ENCODE data around the gene TRNAU1AP.
"Not testable (repeated sequence)": the region's sequence is repeated elsewhere in the genome, so short reads cannot be mapped to it uniquely, and the experiment has no call there.

TRNAU1AP gene

DNA sequence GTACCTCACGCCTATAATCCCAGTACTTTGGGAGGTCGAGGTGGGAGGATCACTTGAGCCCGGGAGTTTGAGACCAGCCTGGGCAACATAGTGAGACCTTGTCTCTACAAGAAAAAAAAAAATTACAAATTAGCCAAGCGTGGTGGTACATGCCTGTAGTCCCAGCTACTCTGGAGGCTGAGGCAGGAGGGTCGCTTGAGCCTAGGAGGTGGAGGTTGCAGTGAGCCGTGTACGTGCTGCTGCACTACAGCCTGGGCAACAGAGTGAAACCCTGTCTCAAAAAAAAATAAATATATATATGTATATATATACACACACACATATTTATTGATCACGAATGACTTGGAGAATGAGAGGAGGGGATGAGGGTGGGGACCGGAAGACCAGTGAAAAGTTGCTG, 30.3 kb upstream of the TRNAU1AP start:
- FAIRE-seq, result not testable (repeated sequence)

DNA sequence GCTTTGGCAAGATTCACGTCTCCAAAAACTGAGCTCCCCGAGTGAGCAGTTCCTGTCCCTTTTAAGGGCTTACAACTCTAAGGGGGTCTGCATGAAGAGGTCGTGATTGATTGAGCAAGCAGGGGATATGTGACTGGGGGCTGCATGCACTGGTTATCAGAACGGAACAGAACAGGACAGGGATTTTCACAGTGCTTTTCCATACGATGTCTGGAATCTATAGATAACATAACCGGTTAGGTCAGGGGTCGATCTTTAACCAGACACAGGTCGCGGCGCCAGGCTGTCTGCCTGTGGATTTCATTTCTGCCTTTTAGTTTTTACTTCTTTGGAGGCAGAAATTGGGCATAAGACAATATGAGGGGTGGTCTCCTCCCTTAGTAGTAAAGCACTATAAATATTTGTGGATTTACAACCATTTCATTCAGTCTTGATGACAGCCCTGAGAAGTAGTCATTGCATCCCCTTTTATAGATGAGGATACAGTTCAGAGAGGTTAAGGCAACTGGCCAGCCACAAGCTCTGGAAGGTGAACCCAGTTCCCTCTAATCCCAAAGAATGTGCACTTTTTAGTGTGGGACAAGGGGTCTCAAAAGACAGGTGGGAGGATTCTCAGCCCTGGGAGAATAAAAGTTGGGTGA, 27.8 kb upstream of the TRNAU1AP start:
- FAIRE-seq, result not testable (repeated sequence)

DNA sequence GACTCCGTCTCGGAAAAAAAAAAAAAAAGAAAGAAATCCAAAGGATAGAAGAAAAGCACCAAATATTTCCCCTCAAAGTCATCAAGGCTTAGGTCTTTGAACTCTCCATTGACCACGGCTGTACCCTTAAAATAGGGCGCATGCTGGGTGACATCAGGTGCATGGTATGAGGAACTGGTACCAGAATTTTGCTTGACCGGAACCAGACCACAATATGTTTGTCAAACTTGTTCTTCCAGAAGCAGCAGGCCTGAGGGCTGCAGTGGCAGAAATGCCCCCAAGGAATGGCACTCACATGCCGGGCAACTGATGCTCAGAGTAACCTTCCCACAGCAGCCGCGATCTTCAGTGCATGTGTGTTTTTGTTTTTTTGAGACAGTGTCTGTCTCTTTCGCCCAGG, 26.0 kb upstream of the TRNAU1AP start:
- FAIRE-seq, result no peak

GRCh38 chr1:28530456-28530855, 22.4 kb upstream of the TRNAU1AP start:
- FAIRE-seq, result no peak

DNA sequence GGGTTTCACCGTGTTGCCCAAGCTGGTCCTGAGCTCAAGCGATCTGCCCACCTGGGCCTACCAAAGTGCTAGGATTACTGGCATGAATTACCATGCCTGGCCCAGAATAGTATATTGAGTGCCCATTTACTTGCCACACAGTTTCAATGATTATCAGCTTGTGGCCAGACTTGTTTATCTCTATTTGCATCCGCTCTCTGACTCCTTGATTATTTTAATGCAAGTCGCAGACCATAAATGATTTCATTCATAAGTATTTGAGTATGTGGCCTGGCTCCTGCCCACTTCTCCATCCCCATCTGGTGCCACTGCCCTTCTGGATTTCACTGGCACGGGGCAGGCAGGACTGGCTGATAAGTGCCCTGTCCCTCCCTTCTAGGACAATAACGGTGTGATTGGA, 18.2 kb upstream of the TRNAU1AP start:
- no peak for FAIRE-seq

DNA sequence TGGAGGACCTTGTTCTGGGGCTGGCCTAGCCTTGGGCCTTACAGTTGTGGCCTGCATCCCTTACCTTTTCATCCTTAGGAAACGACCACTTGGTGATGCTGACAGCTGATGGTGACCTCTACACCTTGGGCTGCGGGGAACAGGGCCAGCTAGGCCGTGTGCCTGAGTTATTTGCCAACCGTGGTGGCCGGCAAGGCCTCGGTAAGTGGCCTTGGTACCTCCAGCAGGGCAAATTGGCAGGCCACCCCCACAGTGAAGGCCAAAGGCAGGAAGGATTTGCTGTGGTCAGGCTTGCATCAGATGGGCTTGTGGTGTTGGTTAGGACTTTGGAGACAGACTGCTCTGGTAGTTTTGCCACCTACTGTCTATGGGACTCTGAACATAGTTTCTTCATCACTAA, 17.7 kb upstream of the TRNAU1AP start:
- no peak for FAIRE-seq

- no peak for FAIRE-seq
These were observed 15.3 kb upstream of the TRNAU1AP start for GRCh38 chr1:28537457-28538199.

- no peak for FAIRE-seq
These were observed 14.6 kb upstream of the TRNAU1AP start for GRCh38 chr1:28538286-28538685.

GRCh38 chr1:28540651-28541050, 12.2 kb upstream of the TRNAU1AP start:
- no peak for FAIRE-seq

DNA sequence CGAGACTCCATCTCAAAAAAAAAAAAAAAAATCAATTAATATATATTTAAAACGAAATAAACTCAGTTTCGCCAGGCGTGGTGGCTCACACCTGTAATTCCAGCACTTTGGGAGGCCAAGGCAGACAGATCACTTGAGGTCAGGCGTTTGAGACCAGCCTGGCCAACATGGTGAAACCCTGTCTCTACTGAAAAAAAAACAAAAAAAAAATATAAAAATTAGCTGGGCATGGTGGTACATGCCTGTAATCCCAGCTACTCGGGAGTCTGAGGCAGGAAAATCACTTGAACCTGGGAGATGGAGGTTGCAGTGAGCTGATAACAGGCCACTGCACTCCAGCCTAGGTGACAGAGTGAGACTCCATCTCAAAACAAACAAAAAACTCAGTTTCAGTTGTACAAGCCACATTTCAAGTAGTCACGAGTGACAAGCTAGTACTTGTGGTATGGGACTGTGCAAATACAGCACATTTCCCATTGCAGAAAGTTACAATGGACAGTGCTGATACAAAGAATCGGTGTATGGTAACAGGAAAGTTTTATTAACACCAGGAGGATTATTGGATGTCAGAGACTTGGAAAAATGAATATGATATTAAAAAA, 11.4 kb upstream of the TRNAU1AP start:
- FAIRE-seq, result not testable (repeated sequence)

DNA sequence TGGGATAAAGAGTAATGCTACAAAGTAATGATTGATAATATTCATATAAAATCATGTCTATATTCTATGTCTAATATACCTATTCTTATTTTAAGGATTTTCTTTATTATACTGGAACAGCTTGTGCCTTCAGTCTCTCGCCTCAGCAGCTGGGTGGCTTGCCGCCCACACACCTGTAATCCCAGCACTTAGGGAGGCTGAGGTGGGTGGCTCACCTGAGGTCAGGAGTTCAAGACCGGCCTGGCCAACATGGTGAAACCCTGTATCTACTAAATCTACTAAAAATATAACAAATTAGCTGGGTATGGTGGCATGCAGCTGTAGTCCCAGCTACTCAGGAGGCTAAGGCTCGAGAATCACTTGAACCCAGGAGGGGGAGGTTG, 7.6 kb upstream of the TRNAU1AP start:
- no peak for FAIRE-seq

DNA sequence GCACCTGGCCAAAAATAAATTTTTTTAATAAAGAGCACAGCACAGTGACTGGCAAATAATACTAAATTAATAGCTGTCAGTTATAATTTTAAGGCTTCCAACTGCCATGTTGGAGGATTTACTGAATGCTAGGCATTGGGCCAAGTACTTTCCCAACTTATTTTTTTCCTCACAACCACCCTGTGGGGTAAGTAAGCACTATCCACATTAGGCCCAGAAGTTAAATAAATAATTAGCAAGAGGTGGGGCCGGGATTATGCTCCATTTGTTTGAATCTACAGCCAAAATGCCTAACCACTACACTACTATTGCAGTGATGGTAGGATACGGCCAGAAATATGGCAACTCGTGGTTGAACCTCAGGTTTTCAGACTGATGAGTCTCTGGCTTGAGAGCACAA, 4.6 kb upstream of the TRNAU1AP start:
- no peak for FAIRE-seq

- no peak for FAIRE-seq
These were observed 1.5 kb upstream of the TRNAU1AP start for GRCh38 chr1:28551381-28551780.

GRCh38 chr1:28560886-28561285, 8.0 kb downstream of the TRNAU1AP start:
- FAIRE-seq, result no peak

DNA sequence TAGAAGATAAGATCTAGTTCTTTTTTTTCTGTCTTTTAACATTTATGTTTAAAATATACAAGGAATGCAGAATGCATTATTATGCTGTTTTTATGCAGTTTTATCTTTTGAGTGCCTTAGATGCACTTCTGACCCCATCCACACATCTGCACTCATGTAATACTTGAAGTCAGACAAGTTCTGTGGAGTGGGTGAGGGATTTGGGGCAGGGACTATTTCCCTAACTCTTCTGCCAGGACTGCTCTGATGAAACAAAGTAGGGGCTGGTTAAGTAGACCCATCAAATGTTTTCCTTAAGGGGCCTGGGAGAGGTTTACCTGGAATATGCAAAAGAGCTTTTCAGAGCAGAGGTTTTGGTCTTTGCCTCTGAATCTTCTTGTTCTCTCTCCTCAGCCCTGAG, 11.4 kb downstream of the TRNAU1AP start:
- no peak for FAIRE-seq

GRCh38 chr1:28565040-28565439, 12.2 kb downstream of the TRNAU1AP start:
- FAIRE-seq, result no peak

- FAIRE-seq, result no peak
These were observed 12.8 kb downstream of the TRNAU1AP start for GRCh38 chr1:28565726-28566125.

DNA sequence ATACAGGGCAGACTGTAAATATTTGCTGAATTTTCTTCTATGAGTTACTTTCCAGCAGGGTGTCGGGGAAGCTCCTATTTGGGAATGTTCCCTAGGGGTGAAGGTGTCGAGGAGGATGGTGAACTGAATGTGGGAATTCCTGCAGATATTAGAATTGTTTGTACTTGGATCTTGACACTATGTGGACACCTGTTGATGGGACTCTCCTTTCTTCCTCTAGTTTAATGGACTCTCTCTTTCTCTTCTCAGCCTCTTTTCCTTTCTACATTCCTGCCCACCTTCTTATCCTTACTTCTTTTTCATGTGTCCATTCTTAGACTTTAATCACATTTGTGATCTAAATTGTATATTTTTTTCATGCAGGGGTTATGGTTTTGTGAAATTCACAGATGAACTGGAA, 14.0 kb downstream of the TRNAU1AP start:
- FAIRE-seq, result no peak

- no peak for FAIRE-seq
These were observed 19.0 kb downstream of the TRNAU1AP start for GRCh38 chr1:28571911-28572310.

- FAIRE-seq, result not testable (repeated sequence)
These were observed 20.0 kb downstream of the TRNAU1AP start for GRCh38 chr1:28572891-28573290.

GRCh38 chr1:28573564-28573963, 20.7 kb downstream of the TRNAU1AP start:
- no peak for FAIRE-seq

GRCh38 chr1:28577052-28577678, 24.3 kb downstream of the TRNAU1AP start:
- FAIRE-seq, result no peak

DNA sequence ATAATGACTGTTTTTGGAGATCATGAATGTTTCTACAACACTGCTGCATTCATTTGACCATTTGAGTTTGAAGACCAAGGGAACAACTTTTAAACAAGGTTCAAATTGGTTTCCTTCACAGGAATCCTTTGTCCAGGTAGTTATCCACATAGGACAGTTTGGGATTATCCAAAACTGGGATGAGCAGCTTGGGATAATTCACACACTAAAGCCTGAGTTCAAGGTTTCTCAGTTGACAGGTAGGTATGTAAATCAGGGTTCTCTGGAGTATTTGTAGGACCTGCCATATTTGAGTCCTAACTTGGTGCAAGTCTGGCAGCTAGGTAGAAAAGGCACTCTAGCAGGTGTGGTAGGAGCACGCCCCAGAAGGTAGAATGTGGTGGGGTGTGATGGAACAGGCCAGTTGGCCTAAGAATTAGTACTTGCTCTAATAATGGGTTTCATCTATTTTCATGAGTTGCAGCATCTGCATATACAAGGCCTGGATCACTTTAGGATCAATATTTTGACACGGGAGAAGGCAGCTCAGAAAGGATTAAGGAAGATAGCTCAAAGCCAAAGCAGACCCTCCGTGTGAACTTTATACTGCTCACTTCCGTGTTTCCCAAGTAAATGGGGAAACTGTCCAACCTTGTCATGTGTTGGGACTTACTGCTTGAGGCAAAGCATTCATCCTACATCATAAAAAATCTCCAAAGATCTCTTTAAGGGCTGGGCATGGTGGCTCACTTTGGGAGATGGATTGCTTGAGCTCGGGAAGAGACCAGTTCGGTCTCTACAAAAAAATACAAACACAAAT, 25.1 kb downstream of the TRNAU1AP start:
- no peak for FAIRE-seq

Measured in endometrium (tissue), 2 donors.